SKM-1 (cell line): ENCODE data around the gene TOLLIP.

ENCODE experiments used
- DNase-seq: peaks from one replicate; lab custom pipeline; 2025; ENCODE audit not compliant: unreplicated experiment; lab: John Stamatoyannopoulos, UW

The TOLLIP gene

DNA sequence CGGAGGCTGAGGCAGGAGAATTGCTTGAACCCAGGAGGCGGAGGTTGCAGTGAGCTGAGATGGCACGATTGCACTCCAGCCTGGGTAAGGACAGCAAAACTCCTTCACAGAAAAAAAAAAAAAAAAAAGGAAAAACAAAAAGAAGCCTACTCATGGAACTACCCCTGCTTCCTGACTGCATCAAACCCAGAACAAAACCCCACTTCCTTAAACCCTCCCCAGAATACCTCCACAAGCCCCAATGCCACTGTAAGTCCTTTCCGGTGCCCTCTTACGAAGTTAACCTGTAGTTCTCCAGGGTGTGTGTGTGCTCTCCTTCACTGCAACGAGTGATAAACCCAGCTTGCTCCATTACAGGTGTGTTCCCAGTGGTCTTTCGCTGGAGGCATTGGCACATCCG, 8.6 kb upstream of the TOLLIP start:
- DNase-seq, result no peak

DNA sequence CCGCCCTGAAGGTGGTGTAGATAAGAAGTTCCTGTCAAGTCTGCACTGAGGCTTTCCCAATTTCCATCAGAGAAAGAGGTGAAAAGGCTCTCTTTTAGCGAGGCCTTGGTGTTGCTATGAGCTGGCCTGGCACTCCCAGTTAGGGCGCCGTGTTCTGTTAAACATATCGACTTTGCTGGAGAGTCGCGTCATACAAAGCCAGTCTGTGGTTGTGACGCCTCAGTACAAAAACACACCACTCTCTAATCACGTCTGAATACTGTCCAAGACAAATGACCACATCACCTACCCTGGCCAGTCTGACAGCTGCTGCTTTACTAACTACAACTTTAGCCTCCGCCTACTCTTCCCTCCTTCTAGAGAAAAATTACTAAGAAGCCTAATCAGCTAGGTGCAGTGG, 8.0 kb upstream of the TOLLIP start:
- no peak for DNase-seq

DNA sequence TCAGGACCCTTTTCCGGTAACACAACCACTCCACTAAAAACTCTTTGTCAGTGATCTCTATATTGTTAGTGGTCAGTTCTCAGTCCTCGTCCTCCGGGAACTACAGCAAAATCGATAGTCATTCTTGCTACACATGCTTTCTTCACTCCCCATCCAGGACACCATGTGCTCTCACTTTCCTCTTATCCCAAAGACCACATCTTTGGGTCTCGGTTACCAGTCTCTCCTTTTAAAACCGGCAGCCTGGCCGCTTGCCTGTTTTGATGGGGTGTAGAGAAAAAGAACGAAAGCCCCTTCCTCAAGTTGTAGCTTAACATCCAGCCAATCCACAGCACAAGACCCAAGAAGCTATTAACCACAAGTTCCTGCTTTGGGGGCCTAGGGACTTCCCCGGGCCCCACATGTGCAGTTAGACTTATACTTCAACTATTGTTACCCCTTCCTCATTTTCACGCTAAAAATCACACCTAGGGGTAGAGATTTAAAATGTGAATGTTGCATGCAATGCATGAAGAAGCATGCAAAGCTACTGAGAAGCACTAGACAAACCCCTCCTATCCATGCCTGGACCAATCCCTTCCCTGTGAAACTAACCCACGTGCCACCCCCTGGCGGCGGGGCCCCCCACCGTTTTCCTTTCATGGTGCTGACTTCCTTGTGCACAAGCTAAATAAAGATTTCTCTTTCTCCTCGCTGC, 1.5 kb upstream of the TOLLIP start:
- no peak for DNase-seq

GRCh38 chr11:1310318-1310687, 871 bp upstream of the TOLLIP start:
- no peak for DNase-seq

DNA sequence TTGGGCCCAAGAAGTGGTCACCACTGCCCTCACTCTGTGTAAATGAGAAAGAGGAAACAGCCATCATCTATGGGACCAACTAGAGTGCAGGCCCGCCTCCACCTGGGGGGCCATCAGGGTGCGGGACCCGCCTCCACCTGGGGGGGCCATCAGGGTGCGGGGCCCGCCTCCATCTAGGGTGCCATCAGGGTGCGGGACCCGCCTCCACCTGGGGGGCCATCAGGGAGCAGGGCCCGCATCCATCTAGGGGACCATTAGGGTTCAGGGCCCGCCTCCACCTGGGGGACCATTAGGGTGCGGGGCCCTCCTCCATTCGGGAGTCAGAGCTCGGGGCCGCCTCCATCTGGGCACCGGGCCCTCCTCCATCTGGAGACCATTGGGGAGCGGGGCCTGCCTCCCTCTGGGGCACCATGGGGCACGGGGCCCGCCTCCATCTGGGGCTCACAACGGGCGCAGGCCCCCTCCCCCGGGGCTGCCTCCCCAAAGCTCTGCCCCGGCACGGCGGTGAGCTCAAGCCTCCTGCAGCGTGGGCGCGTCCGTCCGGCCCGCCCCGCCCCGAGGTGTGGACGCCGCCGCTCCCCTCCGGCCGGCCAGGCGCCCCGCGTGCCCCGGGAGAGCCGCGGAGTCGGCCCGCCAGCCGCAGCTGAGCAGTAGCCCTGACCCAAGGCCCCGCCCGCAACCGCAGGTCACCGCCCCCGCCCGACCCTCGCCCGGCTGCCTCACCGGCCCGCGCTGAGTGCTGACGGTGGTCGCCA, 512 bp downstream of the TOLLIP start:
- DNase-seq, result no peak

- no peak for DNase-seq
These were observed 1.3 kb downstream of the TOLLIP start for GRCh38 chr11:1307998-1308742.

DNA sequence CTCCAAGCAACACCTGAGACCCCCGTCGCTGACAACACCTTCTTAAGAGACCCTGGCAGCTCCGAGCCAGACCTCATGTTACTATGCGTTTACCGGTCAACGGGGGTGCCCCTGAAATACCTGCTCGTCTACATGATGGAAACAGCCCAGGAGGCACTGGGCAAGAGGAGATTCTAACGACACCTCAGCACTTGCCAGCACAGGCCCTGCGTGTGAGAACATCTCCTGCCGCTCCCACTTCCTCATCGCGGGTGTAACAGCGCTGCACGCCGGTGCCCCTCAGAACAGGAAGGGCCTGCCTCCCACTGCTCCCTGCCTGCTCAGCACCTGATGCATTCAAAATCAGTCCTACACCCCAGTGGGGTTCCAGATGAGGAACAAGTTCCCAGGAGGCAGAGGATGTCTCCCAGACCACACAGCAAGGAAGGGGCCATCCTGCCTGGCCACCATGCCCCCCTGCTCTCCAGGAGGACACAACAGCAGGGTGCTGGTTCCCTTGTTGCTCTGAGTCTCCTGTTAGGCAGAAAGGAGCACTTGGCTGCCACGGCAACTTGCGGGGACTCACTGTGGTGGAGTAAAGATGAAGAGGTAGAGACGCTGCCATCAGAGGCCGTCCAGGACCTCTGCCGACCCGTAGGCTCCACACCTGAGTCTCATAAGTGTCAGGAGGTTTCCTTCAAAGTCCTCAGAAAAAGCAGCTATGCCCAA, 2.1 kb downstream of the TOLLIP start:
- DNase-seq, result no peak

- DNase-seq, result no peak
These were observed 3.0 kb downstream of the TOLLIP start for GRCh38 chr11:1306186-1307162.

- DNase-seq, result no peak
These were observed 3.9 kb downstream of the TOLLIP start for GRCh38 chr11:1305501-1306056.

- DNase-seq, result no peak
These were observed 4.4 kb downstream of the TOLLIP start for GRCh38 chr11:1305063-1305495.

DNA sequence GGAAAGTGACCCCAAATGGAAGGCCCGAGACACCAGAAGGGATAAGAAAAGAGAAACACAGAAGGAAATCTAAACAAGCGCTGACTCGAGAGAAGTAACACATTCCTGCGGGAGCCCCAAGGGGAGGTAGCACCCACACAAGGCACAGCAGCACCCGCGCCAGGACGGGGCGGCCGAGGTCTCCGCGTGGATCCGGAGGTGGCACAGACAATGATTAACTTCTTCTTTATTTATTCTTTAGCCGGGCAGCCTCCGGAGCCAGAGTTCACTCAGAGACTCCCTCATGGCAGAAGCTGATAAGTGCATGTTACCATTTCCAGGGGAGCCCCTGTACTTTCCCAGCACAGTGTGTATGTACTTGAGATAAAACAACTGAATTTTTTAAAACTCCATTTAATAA, 5.1 kb downstream of the TOLLIP start:
- DNase-seq, result no peak

- no peak for DNase-seq
These were observed 5.5 kb downstream of the TOLLIP start for GRCh38 chr11:1303973-1304372.

GRCh38 chr11:1303126-1303821, 6.2 kb downstream of the TOLLIP start:
- peak; percentile 34 for DNase-seq

DNA sequence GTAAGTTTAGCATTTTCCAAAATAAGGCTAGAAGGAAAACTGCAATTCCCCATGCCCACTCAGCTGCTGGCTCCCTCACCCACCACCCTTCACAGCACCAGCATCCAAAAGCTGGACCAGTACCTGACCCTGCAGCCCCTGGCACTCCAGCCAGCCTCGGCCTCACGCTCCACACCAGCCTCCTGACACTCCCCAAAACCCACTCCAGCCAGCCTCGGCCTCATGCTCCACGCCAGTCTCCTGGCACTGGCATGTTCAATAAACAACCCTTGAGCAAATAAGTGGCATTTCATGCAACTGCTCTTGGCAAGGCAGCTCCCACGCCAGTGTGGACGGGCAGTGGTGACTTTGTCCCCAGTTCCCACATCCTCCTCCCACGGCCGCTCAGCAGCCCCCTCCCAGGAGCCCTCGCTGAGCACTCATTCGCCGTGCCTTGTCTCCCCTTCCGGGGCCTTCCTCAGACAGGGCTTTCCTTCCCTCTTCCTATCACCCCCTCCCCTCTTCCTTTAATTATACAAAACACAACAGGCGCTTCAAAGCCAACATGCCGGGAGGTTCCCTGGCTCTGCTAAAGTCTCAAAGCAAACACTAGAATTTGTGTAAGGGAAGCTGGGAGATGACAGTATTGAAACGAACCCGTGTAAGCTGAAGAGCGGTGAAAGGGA, 6.8 kb downstream of the TOLLIP start:
- DNase-seq, result no peak

- DNase-seq, result no peak
These were observed 7.4 kb downstream of the TOLLIP start for GRCh38 chr11:1302041-1302460.

GRCh38 chr11:1301220-1302000, 8.0 kb downstream of the TOLLIP start:
- no peak for DNase-seq

GRCh38 chr11:1300569-1301187, 8.8 kb downstream of the TOLLIP start:
- DNase-seq, result no peak
